ENCODE measurements around the gene MUL1. TPM values are rescaled to one million over a fixed set of nuclear protein-coding genes. Genes with fewer than 3 reads are reported as not detected.
A peak's percentile ranks its signal among the peaks of the same experiment; 100 is the strongest.

MUL1 gene
- total and polyA plus RNA-seq, 2 donors (not counting 1 experiment from before 2014, with no cell fraction given) = 25.7 to 26.9 TPM

DNA sequence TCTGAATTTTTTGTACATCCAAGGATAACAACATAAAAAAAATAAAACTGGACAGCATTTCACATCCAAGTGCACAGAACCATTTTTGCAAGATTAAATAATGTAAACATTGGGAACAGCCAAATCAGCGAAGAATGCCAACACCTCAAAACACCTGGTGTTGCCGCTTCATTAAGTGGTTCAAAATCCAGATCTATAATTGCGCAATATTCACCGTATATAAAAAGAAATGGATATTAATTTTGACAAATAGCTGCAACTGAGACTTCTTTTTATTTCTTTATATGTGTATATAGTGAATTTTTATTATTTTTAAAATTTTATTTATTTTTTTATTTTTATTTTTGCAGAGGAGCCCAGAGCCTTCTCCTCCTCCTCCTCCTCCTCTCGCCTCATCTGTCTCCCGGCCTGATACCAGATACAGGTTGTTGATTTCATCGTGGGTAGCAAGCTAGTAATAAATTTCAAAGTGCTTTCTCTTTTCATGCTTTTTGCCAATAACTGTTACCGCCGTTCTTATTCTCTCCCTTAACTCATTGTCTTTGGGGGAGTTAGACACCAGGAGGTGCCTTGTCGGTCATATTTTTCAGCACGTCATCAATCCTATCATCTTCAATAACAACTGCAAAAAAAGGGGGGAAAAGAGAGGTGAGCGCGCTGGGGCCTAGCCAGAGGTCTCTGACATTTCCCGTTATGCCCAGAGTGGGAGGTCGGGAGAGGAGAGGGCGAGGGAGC is 24.7 kb downstream of the MUL1 start:
- no peaks in the 10 kb centered on the region for H3K36me3 ChIP-seq (ENCODE audit: control insufficient read depth, insufficient read depth, low read length)
- no peak for DNase-seq (ENCODE audit: low read depth in 2 of 2)
- peak overlapping the region; percentile 77 to 99 (median 88) for H3K4me3 ChIP-seq (replicated peaks in 1 of 4; ENCODE audit: control extremely low read depth in 1 of 4, insufficient read depth in 1 of 4, low read depth in 3 of 4, low read length in 4 of 4)
- no peak overlapping the region for H2AFZ ChIP-seq (ENCODE audit: low read length)
- no peaks in the 10 kb centered on the region for H3K9me3 ChIP-seq (ENCODE audit: control insufficient read depth, insufficient read depth, low read depth, low read length)
- no peaks in the 10 kb centered on the region for H4K20me1 ChIP-seq (ENCODE audit: control insufficient read depth, extremely low read depth, insufficient read depth, low read length)
- peaks cover 30% of the 10 kb centered on the region for H3K4me1 ChIP-seq (ENCODE audit: control insufficient read depth, extremely low read depth, insufficient read depth, low read length)
- H3K27me3 ChIP-seq (ENCODE audit: control insufficient read depth, insufficient read depth, low read length) = no peaks in the 10 kb centered on the region
- H3K9ac ChIP-seq (ENCODE audit: insufficient read depth, low read length) = peak overlapping the region; percentile 92
- H3K4me2 ChIP-seq (ENCODE audit: extremely low read depth, insufficient read depth, low read length) = peak overlapping the region; percentile 95
- peak overlapping the region; percentile 53 for H3K27ac ChIP-seq (ENCODE audit: insufficient read depth, low read length)
- no peak for TF ChIP-seq EZH2 (IDR thresholded peaks at IDR 0.05; ENCODE audit: low read length, missing control alignments)
- TF ChIP-seq, protein P1, sequence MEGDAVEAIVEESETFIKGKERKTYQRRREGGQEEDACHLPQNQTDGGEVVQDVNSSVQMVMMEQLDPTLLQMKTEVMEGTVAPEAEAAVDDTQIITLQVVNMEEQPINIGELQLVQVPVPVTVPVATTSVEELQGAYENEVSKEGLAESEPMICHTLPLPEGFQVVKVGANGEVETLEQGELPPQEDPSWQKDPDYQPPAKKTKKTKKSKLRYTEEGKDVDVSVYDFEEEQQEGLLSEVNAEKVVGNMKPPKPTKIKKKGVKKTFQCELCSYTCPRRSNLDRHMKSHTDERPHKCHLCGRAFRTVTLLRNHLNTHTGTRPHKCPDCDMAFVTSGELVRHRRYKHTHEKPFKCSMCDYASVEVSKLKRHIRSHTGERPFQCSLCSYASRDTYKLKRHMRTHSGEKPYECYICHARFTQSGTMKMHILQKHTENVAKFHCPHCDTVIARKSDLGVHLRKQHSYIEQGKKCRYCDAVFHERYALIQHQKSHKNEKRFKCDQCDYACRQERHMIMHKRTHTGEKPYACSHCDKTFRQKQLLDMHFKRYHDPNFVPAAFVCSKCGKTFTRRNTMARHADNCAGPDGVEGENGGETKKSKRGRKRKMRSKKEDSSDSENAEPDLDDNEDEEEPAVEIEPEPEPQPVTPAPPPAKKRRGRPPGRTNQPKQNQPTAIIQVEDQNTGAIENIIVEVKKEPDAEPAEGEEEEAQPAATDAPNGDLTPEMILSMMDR (conservative IDR thresholded peaks at IDR 0.05 in 1 of 2, IDR thresholded peaks at IDR 0.05 in 1 of 2; ENCODE audit: low read depth in 1 of 2, low read length in 2 of 2) = no peak
- peaks cover 31% of the 10 kb centered on the region for H3K79me2 ChIP-seq (ENCODE audit: control insufficient read depth, insufficient read depth, low read length)

GRCh38 chr1:20481643-20482498 is 26.1 kb downstream of the MUL1 start:
- H3K27ac ChIP-seq (ENCODE audit: insufficient read depth, low read length) = peak overlapping the region; percentile 27
- H3K4me1 ChIP-seq (ENCODE audit: control insufficient read depth, extremely low read depth, insufficient read depth, low read length) = peaks cover 38% of the 10 kb centered on the region
- H3K36me3 ChIP-seq (ENCODE audit: control insufficient read depth, insufficient read depth, low read length) = no peaks in the 10 kb centered on the region
- H3K9ac ChIP-seq (ENCODE audit: insufficient read depth, low read length) = no peak overlapping the region
- peak overlapping the region; percentile 4 for H3K4me2 ChIP-seq (ENCODE audit: extremely low read depth, insufficient read depth, low read length)
- no peak overlapping the region for H2AFZ ChIP-seq (ENCODE audit: low read length)
- H3K79me2 ChIP-seq (ENCODE audit: control insufficient read depth, insufficient read depth, low read length) = peaks cover 31% of the 10 kb centered on the region
- no peaks in the 10 kb centered on the region for H3K27me3 ChIP-seq (ENCODE audit: control insufficient read depth, insufficient read depth, low read length)
- TF ChIP-seq EZH2 (IDR thresholded peaks at IDR 0.05; ENCODE audit: low read length, missing control alignments) = no peak
- TF ChIP-seq, protein P1 (conservative IDR thresholded peaks at IDR 0.05 in 1 of 2, IDR thresholded peaks at IDR 0.05 in 1 of 2; ENCODE audit: low read depth in 1 of 2, low read length in 2 of 2) = no peak
- peak overlapping the region in 1 of 4 experiments; percentile 99 for H3K4me3 ChIP-seq (replicated peaks in 1 of 4; ENCODE audit: control extremely low read depth in 1 of 4, insufficient read depth in 1 of 4, low read depth in 3 of 4, low read length in 4 of 4)
- H4K20me1 ChIP-seq (ENCODE audit: control insufficient read depth, extremely low read depth, insufficient read depth, low read length) = no peaks in the 10 kb centered on the region
- DNase-seq (ENCODE audit: low read depth in 2 of 2) = no peak
- H3K9me3 ChIP-seq (ENCODE audit: control insufficient read depth, insufficient read depth, low read depth, low read length) = no peaks in the 10 kb centered on the region

DNA sequence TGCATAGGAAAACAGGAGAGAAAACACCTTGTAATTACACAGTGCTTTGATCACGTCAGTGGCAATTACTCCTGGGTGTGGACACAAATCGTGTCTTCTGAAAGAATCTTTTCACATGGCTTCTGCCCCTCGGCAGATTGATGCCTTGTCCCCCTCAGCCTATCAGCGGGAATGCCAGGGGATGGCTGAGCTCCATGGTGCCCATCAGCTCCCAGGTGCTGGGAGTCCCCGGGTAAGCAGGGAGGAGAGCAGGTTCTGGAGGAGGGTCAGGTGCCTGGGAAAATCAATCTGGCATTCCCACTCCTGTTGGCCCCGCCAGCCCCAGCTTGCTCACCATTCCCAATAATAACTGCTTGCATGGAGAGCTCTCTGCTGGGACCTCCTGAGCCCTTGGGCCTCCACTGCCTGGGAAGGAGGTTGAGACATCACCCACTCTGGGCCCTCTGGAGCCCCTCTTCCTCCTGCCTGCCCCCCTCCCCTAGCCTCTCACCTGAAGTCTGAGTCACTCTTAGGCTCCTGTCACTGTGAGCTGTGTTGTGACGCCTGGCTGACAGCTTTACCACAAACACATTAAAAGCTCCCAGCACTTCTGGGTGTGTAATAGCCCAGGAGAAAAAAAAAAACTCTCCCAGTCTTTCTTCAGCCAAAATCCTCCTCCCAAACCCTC is 26.9 kb downstream of the MUL1 start:
- H4K20me1 ChIP-seq (ENCODE audit: control insufficient read depth, extremely low read depth, insufficient read depth, low read length) = no peaks in the 10 kb centered on the region
- H2AFZ ChIP-seq (ENCODE audit: low read length) = no peak overlapping the region
- H3K4me1 ChIP-seq (ENCODE audit: control insufficient read depth, extremely low read depth, insufficient read depth, low read length) = peaks cover 44% of the 10 kb centered on the region
- H3K79me2 ChIP-seq (ENCODE audit: control insufficient read depth, insufficient read depth, low read length) = peaks cover 31% of the 10 kb centered on the region
- TF ChIP-seq, protein P1 (conservative IDR thresholded peaks at IDR 0.05 in 1 of 2, IDR thresholded peaks at IDR 0.05 in 1 of 2; ENCODE audit: low read depth in 1 of 2, low read length in 2 of 2) = no peak
- no peak for TF ChIP-seq EZH2 (IDR thresholded peaks at IDR 0.05; ENCODE audit: low read length, missing control alignments)
- H3K9ac ChIP-seq (ENCODE audit: insufficient read depth, low read length) = no peak overlapping the region
- H3K4me3 ChIP-seq (replicated peaks in 1 of 4; ENCODE audit: control extremely low read depth in 1 of 4, insufficient read depth in 1 of 4, low read depth in 3 of 4, low read length in 4 of 4) = no peak overlapping the region
- DNase-seq (ENCODE audit: low read depth in 2 of 2) = peak in 1 of 2 donors; percentile 49
- H3K9me3 ChIP-seq (ENCODE audit: control insufficient read depth, insufficient read depth, low read depth, low read length) = no peaks in the 10 kb centered on the region
- no peaks in the 10 kb centered on the region for H3K27me3 ChIP-seq (ENCODE audit: control insufficient read depth, insufficient read depth, low read length)
- H3K36me3 ChIP-seq (ENCODE audit: control insufficient read depth, insufficient read depth, low read length) = no peaks in the 10 kb centered on the region
- no peak overlapping the region for H3K4me2 ChIP-seq (ENCODE audit: extremely low read depth, insufficient read depth, low read length)
- H3K27ac ChIP-seq (ENCODE audit: insufficient read depth, low read length) = peak overlapping the region; percentile 27

All from fibroblast of lung (primary cell).